Skin epidermis (tissue), 12 donors: ENCODE results near the gene CASQ2.

ENCODE experiments used
- H3K27ac ChIP-seq, 21 experiments: fragments of 200-600 bp; sonication (generic) in 11 of 21; one replicate each; pipeline ENCODE4 v1.5.0; 2020; ENCODE audit warnings: mild to moderate bottlenecking in 3 of 21, inconsistent platforms in 2 of 21, moderate library complexity in 2 of 21
- H3K4me3 ChIP-seq, 7 experiments: fragments of 200-600 bp; sonication (generic) in 2 of 7; one replicate each; pipeline ENCODE4 v1.5.0; 2020; ENCODE audit warnings: inconsistent platforms in 2 of 7, mild to moderate bottlenecking in 2 of 7, moderate library complexity in 1 of 7

Gene CASQ2

GRCh38 chr1:115671176-115671934 is 97.2 kb downstream of the CASQ2 start:
- Histone ChIP-seq H3K4me3 (no peak overlapping the region), H3K27ac (peak overlapping the region in 4 of 21 experiments; percentile 2 to 46 (median 18))

GRCh38 chr1:115670476-115671175 is 97.9 kb downstream of the CASQ2 start:
- Histone ChIP-seq H3K27ac (peak overlapping the region in 4 of 21 experiments; percentile 2 to 46 (median 18)), H3K4me3 (no peak overlapping the region)

DNA sequence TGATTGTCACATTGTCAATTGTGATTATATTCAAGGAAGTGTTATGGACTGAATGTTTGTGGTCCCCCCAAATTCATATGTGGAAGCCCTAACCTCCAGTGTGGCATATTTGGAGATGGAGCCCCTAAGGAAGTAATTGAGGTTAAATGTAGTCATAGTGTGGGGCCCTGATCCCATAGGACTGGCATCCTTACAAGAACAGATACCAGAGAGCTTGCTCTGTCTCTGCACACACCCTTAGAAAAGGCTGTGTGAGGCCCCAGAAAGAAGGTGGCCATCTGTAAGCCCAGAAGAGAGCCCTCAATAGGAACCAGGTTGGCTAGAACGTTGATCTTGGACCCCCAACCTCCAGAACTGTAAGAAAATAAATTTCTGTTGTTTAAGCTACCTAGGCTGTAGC is 98.6 kb downstream of the CASQ2 start:
- H3K27ac ChIP-seq = no peak overlapping the region
- H3K4me3 ChIP-seq = no peak overlapping the region

- H3K27ac ChIP-seq = no peak overlapping the region
- no peak overlapping the region for H3K4me3 ChIP-seq
Observed at GRCh38 chr1:115669002-115669673, 99.4 kb downstream of the CASQ2 start.

DNA sequence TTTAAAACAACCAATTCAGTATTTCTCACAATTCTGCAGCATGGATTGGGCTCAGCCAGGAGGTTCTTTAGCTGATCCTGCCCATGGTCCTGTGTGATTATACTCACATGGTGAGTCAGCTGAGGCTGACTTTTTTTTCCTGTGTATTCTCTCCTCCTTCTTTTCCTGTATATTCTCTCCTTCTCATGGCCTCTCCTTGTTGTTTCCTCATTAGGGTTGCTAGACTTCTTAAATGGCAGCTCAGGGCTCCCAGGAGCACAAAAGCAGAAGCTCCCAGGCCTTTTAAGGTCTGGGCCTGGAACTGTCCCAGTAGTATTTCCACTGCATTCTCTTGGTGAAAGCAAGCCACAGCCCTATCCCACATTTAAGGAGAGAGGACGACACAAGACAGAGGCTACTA is 99.9 kb downstream of the CASQ2 start:
- Histone ChIP-seq H3K4me3 (no peak overlapping the region), H3K27ac (no peak overlapping the region)

DNA sequence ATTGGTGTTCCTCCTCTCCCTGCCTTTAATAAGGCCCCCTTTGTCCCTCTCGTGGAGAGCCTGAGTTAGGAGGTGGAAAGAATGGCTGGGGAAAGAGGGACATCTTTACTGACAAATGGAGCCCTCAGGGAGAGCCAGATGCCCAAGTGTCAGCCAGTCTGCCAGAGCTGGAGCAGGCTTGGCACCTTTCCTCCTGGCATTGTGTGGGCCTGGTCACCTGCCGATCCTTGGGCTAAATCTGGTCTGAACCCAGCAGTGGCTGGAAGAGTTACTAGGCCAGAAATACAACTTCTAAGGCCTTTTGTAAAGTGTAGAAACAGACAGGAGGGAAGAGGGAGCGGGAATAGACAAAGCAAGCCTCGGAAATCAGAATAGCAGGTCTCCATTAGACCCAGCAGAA is 101.8 kb downstream of the CASQ2 start:
- peak overlapping the region in 2 of 21 experiments; percentile 14 to 28 for H3K27ac ChIP-seq

DNA sequence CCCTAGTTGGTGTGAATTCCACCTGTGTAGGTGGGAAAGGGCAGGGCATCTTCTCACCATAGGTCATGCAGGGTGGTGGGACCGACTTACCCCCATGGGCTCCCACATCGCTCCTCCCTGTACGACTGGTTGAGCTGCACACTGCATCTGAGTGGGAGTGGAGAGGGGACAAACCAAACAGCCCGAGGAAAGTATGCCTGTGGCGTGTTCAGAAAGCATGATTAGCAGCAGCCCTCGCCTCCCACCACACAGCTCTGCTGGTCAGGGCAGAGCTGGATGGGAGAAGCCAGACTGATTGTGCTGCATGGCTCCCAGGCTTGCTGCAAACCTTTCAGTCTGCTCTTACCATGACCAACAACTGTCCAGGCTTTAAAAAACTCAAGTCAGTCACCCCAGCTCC is 102.3 kb downstream of the CASQ2 start:
- no peak overlapping the region for H3K27ac ChIP-seq
- H3K4me3 ChIP-seq = no peak overlapping the region

More for the DNA sequence above, 101.8 kb downstream of the CASQ2 start:
- no peak overlapping the region for H3K4me3 ChIP-seq

DNA sequence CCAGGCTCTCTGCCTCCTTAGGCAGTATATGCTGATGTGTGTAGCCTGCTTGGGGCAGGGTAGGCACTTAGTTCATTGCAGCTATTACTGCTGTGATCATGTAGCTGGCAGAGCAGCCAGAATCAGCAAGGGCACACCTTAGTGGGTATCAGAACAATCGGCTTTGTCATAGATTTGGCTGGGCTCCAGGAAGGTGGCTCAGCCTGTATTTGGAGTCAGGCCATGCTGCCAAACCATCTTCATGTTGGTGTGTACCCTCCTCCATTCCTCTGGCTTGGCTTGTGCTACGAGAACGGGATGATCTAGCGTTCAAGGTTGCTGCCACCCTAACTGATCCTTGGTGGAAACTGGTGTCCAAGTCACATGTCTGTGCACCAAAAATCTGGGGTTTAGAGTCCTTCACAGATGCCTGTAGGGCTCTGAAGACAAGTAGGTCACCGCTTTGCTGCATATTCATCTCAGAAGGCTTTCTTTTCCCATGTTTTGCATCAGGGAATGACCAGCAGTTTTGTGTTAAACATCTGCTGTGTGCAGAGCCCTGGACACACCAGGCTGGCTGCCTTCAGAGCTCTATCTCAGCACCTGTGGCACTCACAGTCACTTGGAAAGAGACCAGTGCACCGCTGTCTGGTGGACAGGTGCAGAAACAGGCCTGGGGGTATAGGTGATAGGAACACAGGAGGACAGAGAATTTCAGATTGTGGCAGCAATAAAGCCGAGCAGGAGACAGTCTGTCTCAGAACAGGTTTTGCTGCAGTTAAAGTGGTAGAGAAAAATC is 103.0 kb downstream of the CASQ2 start:
- no peak overlapping the region for H3K27ac ChIP-seq
- H3K4me3 ChIP-seq = no peak overlapping the region

DNA sequence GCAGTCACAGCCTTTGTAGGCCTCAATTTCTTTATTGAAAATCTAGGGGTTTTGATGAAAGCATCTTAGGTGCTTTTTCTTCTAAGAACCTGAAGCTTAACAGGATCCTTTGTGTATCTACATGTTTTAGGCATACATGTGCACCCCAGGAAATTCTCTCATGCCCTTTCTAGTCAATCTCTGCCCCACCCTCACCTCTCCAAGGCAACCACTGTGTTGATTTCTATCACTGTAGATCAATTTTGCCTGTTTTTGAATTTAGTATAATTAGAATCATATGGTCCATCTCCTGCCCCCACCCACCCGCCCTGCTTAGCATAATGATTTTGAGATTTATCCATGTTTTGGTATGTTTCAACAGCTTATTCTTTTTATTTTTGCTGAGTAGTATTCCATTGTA is 107.4 kb downstream of the CASQ2 start:
- H3K27ac ChIP-seq = no peak overlapping the region

GRCh38 chr1:115660151-115660550 is 108.4 kb downstream of the CASQ2 start:
- H3K27ac ChIP-seq = no peak overlapping the region
- no peak overlapping the region for H3K4me3 ChIP-seq

More for the DNA sequence above, 107.4 kb downstream of the CASQ2 start:
- H3K4me3 ChIP-seq = no peak overlapping the region

DNA sequence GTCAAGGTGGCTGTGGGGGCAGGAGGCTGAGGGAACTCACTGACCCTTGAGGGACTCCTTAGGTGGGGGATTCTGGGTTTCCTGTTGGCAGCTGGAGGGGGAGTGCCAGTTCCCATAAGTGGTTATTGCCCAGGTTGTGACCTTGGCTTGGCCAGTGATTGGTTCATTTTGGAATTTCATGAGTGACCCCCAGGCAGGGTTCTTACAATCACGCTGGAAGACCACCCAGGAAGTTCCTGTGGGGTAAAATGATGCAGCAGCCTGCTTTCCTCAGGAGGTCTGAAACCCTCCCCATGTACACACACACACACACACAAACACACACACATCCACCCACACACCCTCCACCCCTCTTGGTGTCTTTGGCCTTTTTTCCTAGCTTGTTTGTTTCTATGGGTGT is 109.9 kb downstream of the CASQ2 start:
- no peak overlapping the region for H3K27ac ChIP-seq
- no peak overlapping the region for H3K4me3 ChIP-seq

- no peak overlapping the region for H3K4me3 ChIP-seq
- H3K27ac ChIP-seq = peak overlapping the region in 4 of 21 experiments; percentile 6 to 49 (median 38)
Observed at GRCh38 chr1:115656461-115657077, 111.9 kb downstream of the CASQ2 start.

- Histone ChIP-seq H3K27ac (peak overlapping the region in 10 of 21 experiments; percentile 18 to 72 (median 54)), H3K4me3 (no peak overlapping the region)
Observed at GRCh38 chr1:115655916-115656315, 112.6 kb downstream of the CASQ2 start.

DNA sequence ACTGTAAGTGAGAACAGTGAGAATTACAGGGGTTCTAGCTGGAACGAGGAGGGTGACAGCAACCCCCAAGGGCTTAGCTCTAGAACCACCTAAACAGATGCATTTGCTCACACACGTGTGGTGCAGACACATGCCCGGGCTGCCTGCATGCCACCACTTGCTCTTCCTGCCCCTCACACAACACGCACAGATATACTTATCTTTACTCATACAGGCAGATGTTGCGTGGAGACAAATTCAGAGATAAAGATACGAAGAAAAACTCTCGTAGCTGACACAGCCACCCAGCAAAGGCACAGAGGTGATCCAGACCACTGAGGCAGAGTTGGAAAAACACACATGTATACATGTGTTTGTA is 113.2 kb downstream of the CASQ2 start:
- Histone ChIP-seq H3K4me3 (no peak overlapping the region), H3K27ac (peak overlapping the region in 17 of 21 experiments; percentile 8 to 72 (median 49))

GRCh38 chr1:115654663-115655305 is 113.7 kb downstream of the CASQ2 start:
- peak overlapping the region in 18 of 21 experiments; percentile 7 to 72 (median 43) for H3K27ac ChIP-seq
- H3K4me3 ChIP-seq = no peak overlapping the region

GRCh38 chr1:115654125-115654524 is 114.4 kb downstream of the CASQ2 start:
- Histone ChIP-seq H3K27ac (no peak overlapping the region), H3K4me3 (no peak overlapping the region)

DNA sequence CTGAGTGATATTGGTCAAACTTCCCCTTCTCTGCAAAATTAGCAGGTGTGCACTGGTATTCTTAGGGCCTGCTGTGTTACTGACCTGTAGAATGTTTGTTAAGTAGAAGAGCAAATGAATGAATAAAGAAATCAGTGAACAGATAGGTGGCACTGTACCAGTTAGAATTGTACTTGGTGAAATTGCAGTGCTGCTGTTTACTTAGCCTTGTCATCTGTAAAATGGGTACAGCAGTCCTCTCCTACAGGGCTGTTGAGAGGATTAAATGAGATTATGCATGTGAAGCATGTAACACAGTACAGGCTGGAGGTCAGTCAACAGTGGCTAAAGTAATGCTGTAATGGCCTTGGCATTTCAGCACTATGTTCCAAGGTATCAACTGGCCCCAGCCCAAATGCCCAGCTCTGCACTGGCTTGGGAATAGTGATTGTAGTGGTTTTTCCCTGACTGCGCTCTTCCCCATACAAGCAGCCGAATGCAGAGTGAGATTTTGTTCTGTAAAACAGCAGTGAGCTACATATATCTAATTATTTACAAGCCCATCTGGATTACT is 116.2 kb downstream of the CASQ2 start:
- Histone ChIP-seq H3K27ac (no peak overlapping the region), H3K4me3 (no peak overlapping the region)

DNA sequence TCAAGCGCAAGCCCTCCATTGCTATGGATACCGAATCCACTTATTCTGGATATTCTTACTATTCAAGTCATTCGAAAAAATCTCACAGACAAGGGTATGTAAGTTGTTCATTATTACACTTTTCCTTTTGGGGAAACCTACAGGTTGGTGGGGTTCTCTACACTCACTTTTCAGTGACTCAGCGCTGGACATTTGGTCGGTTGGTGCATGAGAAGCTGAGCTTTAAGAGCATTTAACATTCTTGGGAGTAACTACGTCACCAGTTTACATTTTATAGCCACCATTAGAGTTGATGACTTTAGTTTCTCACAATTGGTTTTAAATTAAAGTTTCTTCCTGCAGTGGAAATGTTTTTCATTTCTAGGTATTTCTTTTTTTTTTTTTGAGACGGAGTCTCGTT is 117.1 kb downstream of the CASQ2 start:
- Histone ChIP-seq H3K27ac (no peak overlapping the region), H3K4me3 (no peak overlapping the region)

GRCh38 chr1:115650961-115651360 is 117.6 kb downstream of the CASQ2 start:
- no peak overlapping the region for H3K4me3 ChIP-seq
- H3K27ac ChIP-seq = no peak overlapping the region
